Left renal pelvis (tissue), 4 donors: ENCODE results near the gene NAT8L. TPM values are rescaled to one million over a fixed set of nuclear protein-coding genes. Genes with fewer than 3 reads are reported as not detected.

Experiments
- DNase-seq, 4 donors: peaks; one replicate each; pipeline ENCODE4 v3.0.0-alpha.2; 2013; ENCODE audit warnings: low read depth in 4 of 4, low spot score in 3 of 4
- polyA plus RNA-seq, 4 donors: library from polyadenylated mRNA; unstranded; fragments of 120-200 nt; gene quantifications; one replicate each; pipeline ENCODE4 v1.2.1, GENCODE V29; 2013; ENCODE audit not compliant: insufficient read length in 4 of 4

NAT8L gene
- polyA plus RNA-seq, 4 donors = 1.6 to 7.2 (median 5.3) TPM

GRCh38 chr4:2073808-2074481 lies 14.8 kb downstream of the NAT8L start:
- DNase-seq = no peak

GRCh38 chr4:2074588-2074987 lies 15.5 kb downstream of the NAT8L start:
- DNase-seq = no peak

DNA sequence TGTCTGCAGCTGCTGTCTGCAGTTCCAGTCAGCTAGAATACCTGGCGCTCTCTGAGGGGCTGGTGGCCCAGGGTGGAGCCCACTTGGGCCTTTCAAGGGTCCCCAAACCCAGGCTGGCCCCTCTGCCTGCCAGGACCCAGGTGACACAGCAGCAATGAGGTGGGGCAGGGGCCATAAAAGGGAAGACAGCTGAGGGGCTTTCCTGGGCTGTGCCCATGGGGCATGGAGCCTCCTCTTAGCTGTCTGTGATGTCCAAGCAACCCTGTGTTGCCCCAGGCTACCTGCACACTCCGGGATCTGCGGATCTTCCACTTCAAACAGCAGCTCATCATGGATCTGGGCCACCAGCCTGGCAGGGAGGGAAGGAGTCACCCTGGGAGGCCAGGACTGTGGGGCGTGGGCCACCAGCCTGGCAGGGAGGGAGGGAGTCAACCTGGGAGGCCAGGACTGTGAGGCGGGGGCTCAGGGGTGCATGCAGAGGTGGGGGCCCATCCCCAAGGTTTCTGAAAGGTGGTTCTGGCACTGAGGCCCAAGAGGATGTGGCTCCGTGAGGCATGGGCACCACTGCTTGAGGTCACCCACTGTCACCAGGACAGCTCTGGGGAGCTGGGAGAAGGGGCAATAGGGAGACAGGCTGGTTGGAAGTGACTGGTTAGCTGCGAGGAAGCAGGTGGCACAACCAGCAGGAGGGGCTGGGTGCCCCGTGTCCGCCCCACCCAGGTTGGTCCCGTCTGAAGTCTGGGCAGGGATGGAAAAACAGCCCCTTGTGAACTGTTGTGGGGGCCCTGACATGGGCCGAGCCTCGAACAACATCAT lies 16.3 kb downstream of the NAT8L start:
- DNase-seq = no peak

DNA sequence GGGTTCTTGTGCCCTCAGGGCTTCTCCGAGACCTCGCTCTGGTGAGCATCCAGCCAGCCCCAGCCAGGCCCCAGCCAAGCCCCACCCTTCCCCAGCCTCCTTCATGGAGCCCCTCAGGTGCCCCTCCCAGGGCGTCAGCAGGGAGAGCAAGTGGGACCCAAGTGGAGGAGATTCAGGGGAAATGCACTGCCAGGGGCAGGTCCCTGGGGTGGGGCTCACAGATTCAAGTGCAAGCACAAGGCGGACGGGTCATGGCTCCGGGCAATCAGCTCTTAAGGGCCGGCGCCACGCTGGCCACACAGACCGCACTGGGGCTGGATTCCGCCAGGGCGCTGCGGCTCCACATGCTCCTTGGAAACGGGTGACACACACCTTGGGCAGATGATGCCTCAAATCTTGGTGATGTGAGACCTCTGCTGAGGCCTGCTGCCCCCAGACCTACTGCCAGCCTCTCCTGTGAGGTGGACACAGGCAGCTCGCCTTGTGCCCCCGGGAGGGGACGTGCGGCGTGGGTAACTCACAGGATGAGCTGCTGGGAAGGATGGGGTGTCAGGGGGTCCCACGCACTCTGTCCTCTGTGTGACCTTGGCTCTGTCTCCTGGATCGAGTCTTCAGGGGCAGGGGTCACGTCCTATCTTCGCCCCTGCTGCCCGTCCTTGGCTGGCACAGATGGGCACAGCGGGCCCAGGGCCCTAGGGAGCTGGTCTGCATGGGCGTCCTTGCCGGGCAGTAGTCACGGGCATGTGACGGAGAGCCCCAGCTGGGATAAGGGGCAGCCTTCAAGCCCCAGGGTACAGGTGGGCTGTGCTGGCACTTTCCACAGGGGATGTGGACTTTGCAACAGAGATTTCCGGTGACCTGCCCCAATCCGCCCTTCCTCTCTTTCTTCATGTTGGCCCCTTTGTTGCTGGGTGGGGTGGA lies 17.1 kb downstream of the NAT8L start:
- DNase-seq = no peak

DNA sequence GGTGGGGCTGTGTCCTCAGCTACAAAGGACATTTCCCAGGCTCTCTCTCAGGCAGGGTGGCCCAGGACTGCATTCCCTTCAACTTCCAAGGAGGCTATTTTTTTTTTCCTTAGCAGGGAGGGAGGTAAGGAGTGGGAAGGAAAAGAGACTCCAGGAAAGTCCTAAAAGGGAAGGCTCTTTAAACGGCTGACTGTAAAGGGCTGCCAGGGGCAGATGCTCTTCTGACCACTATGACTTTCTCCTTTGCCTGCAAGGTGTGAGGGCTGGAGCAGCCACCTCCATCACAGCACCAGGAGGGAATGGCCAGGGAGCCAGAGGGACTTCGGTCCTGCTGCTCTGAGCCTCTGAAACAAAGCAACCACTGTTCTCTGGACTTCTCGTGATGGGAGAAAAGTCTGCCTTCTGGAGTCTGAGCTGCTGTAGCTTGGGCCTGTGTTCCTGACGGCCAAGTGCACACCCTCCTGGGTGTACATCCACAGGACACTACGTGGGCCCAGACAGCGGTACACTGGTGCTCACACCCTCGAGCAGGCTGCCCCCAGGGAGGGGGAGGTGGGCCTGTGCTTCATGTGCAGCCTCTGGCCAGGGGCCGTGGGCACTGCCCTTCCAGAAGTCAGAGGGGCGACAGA lies 17.9 kb downstream of the NAT8L start:
- no peak for DNase-seq

- DNase-seq = no peak
Observed at GRCh38 chr4:2077537-2078460, 18.7 kb downstream of the NAT8L start.

DNA sequence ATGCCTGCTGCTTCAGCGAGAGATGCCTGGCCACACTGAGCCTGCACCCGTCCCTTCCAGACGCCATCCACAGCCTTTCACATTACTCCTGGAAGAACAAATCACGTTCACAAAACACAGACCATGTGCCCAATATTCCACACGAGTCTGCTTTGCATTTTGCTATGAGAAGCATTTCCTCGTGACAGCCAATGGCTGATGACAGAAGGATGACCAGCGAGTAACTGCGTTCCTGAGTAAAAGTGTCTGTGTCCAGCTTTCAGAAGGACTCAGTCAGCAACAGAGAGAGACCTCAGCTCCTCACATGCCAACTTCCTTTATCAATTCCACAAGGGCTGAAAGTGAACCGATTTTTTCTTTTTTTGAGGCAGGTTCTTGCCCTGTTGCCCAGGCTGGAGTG lies 19.5 kb downstream of the NAT8L start:
- no peak for DNase-seq

GRCh38 chr4:2079006-2079405 lies 19.9 kb downstream of the NAT8L start:
- no peak for DNase-seq

GRCh38 chr4:2079926-2080325 lies 20.8 kb downstream of the NAT8L start:
- DNase-seq = no peak

- DNase-seq = no peak
Observed at GRCh38 chr4:2080429-2081300, 21.5 kb downstream of the NAT8L start.

GRCh38 chr4:2081540-2081939 lies 22.4 kb downstream of the NAT8L start:
- no peak for DNase-seq

- no peak for DNase-seq
Observed at GRCh38 chr4:2082118-2082517, 23.0 kb downstream of the NAT8L start.

GRCh38 chr4:2082627-2083026 lies 23.5 kb downstream of the NAT8L start:
- DNase-seq = no peak

DNA sequence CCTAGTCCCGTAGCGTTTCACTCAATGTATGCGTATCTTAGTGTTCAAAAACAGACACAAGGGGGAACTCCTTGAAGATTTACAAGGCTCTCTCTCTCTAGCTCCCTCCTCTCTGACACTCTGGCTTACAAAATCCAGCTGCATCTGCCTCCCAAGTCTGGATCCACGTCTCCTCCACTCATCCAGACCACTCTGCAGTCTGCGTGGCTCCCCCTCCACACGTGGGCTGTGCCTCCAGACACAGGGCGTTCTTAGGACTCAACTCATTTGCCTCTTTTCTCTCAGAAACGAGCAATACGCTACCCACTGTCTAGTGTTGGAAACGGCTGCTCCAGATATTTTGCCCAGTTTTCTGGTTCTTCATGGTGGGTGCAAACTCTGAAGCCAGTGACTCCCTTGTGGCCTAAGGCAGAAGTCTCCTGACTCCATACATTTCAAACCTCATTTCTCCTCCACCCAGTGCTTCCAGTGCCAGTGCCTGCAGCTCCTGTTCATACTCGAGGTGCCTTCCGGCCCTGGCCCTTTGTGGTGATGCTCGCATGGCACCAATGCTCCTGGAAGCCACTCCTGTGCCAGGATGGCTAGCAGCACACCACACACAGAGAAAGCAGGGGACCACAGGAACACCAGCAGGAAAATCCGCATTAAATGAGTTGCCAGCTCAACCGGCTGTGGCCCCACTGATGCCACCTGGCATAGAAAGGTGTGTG lies 24.1 kb downstream of the NAT8L start:
- DNase-seq = no peak

DNA sequence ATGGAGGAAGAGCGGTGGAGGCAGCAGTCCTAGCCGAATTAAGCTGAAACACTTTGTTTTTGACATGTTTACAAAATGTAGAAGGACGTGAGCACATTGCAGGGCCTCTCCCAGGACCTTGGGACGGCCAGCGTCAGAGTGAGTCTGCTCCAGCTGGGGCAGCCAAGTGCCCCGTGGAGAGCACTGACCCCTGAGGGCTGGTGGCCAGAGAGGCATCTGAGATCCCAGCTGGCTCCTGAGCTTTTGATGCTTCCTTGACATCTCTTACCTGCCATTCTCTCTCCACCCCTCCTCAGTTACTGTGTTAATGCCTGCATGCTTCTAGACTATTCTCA lies 24.7 kb downstream of the NAT8L start:
- no peak for DNase-seq

- DNase-seq = no peak
Observed at GRCh38 chr4:2084316-2084715, 25.2 kb downstream of the NAT8L start.

- DNase-seq = no peak
Observed at GRCh38 chr4:2085496-2085901, 26.4 kb downstream of the NAT8L start.

DNA sequence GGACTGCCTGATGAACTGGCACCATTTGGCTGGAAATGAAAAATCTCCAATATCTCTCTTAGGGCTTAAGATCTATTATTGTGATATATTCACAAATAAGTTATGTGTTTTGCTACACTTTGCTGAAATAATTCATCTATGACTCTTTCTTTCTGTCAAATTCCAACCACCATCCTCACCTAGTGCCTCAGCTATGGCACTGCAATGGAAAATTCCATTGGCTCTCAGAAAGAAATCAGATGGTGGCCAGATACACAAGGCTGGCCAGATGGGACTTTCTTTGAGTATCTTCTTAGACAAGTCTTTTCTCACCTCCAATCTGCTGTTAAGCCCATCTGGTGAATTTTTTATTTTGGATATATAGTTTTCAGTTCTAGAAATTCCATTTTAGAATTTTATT lies 28.0 kb downstream of the NAT8L start:
- no peak for DNase-seq
